ENCODE measurements around the gene TBL1Y.
"Not testable (repeated sequence)": the region's sequence is repeated elsewhere in the genome, so short reads cannot be mapped to it uniquely, and the experiment has no call there.

The TBL1Y gene

GRCh38 chrY:7080548-7080947 lies 170.1 kb downstream of the TBL1Y start:
- DNase-seq (ENCODE audit: low read depth in 2 of 2), result not testable (repeated sequence)

GRCh38 chrY:7085606-7086005 lies 175.1 kb downstream of the TBL1Y start:
- DNase-seq (ENCODE audit: low read depth in 2 of 2), result peak in 1 of 2 donors; percentile 59

- no peak for DNase-seq (ENCODE audit: low read depth in 2 of 2)
Measured at GRCh38 chrY:7092836-7093235, 182.3 kb downstream of the TBL1Y start.

GRCh38 chrY:7094365-7094764 lies 183.9 kb downstream of the TBL1Y start:
- no peak for DNase-seq (ENCODE audit: low read depth in 2 of 2)

- no peak for DNase-seq (ENCODE audit: low read depth in 2 of 2)
Measured at GRCh38 chrY:7097021-7097420, 186.5 kb downstream of the TBL1Y start.

DNA sequence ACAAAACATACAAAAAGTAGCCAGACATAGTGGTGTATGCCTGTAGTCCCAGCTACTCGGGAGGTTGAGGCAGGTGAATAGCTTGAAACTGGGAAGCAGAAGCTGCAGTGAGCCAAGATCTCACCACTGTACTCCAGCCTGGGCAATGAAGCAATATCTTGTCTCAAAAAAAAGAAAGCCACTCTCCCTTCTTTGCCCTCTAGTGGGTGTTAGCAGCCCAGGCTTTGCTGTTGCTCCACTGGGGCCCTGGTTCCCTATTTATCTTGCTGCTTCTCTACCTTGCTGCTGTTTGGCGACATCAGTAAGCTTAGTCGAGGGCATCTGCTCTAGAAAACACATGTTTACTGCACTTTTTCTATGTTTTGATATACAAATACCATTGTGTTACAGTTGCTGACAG lies 189.2 kb downstream of the TBL1Y start:
- DNase-seq (ENCODE audit: low read depth in 2 of 2), result no peak

DNA sequence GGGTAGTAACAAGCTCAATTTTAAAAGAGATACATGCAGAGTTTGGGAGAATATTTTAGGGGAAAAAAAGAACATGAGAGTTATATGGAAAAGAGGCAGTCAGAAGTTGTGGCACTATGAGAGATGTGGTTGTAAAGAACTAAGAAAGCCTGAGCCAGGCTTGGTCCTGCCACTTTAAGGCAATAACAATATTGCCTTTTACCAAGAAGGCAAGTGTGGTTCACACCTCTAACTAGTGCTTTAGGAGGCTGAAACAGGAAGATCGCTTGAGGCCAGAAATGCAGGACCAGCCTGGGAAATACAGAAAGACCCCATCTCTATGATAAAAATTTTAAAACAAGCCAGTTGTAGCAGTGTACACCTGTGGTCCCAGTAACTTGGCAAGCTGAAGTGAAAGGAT lies 192.2 kb downstream of the TBL1Y start:
- DNase-seq (ENCODE audit: low read depth in 2 of 2), result no peak

DNA sequence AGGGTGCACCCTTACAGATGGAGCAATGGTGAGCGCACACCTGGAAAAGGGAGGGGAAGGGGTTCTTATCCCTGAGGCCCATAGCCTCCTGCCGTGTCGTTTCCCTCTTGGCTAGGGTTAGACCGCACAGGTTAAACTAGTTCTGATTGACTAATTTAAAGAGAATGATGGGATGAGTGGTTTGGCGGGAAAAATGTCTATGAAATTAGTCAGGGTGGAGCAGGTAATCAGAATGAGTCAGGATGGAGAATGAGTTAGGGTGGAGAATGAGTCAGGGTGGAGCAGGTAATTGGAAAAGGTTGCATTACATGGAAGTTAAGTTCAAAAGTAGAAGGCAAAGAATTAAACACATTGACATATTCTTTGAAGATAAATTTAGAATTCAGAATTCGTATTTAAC lies 196.7 kb downstream of the TBL1Y start:
- DNase-seq (ENCODE audit: low read depth in 2 of 2), result no peak

- DNase-seq (ENCODE audit: low read depth in 2 of 2), result no peak
Measured at GRCh38 chrY:7110086-7110485, 199.6 kb downstream of the TBL1Y start.

GRCh38 chrY:7115871-7116270 lies 205.4 kb downstream of the TBL1Y start:
- no peak for DNase-seq (ENCODE audit: low read depth in 2 of 2)

DNA sequence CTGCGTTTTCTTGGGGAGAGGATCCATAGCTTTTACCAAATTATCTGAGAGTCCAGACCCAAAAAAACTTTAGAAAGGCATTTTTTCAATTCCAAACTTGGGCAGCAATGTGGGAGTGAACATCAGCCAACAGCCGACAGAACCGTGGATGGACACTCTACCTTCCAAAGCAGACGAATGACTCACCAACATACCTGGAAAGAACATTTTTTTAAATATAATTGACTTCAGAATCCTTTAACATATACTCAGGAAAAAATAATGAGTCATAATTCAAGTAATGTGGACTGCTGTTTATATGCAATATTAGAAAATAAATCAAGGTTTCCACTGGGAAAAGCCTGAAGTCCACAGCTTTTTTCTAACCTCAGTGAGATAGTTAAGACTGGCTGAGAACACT lies 211.7 kb downstream of the TBL1Y start:
- no peak for DNase-seq (ENCODE audit: low read depth in 2 of 2)

DNA sequence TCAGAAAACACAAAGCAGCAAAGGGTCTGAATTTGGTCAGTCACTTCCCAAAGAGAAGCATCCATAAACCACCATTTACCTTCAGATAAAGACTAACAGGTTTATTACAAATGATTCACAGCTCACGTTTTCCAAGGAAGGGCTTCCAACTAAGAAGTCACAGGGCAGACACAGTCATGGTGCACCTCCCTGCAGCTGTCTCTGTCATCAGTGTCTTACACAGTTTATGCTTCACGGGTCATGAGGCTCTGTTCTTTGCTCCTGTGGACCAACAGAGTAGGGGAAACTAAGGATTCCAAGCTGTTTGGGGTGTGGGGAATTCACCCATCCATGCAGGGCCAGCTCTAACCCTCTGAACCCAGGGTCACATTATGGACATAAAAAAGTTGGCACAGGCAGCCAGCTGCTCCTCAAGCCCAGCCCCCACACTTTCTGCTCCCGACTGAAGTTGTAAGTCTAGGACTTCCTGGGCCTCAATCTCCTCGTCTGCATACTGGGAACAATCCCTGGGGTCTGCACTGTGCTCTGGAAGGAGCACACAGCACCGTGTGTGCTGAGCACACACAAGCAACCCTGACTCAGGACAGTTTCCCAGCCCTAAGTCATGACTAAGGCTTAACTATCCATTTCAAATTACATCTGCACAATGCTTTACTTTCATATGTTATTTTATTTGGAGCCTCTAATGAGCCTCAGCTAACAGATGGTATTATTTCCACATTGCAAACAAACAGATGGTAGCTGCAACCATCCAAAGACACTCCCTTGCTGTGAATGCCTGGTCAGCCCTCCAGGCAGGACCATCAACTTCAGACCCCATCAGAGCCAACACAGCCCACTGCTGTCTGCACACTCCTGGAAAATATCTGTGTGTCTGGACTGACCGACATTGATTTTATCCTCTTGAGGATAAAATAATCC lies 214.9 kb downstream of the TBL1Y start:
- no peak for DNase-seq (ENCODE audit: low read depth in 2 of 2)

DNA sequence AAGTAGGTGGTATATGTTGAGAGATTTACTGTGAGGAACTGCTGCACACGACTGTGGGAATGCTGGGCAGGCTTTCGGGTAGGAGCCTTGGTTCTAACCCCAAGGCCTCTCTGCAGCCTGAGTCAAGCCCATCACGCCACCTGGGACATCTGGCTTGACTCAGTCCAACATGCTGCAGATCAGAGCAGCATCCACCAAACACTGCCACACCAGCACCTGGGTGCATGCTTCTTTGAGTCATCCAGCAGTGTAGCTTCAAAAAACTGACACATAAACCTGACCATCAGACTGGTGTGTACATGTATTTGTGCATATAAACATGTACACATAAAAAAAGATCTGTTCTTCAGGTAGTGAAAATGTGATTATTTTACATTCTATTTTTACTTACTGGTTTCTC lies 217.7 kb downstream of the TBL1Y start:
- no peak for DNase-seq (ENCODE audit: low read depth in 2 of 2)
